Heart right ventricle (tissue), 16 donors: Measurements from ENCODE around the gene BOD1L1. TPM values are rescaled to one million over a fixed set of nuclear protein-coding genes. Genes with fewer than 3 reads are reported as not detected.

Experiments
- ATAC-seq, 8 donors: fragments of 200-7000 bp; cut with Tn5 transposase; one replicate each; pipeline ENCODE4 v1.9.1; 2020; ENCODE audit warnings: mild to moderate bottlenecking in 8 of 8, moderate library complexity in 8 of 8, moderate number of reproducible peaks in 1 of 8
- DNase-seq, 2 donors: peaks; one replicate each; pipeline ENCODE4 v3.0.0-alpha.2; 2020
- H3K27ac ChIP-seq, 10 donors: fragments of 200-600 bp; sonication (generic) in 2 of 10; one replicate each; pipeline versions ENCODE4 v1.5.0 to v1.8.0; 2020 to 2022; ENCODE audit warnings: mild to moderate bottlenecking in 3 of 10
- H3K27me3 ChIP-seq, 7 donors: fragments of 200-600 bp; one replicate each; pipeline ENCODE4 v1.8.0; 2021 to 2022; ENCODE audit warnings: mild to moderate bottlenecking in 2 of 7
- H3K36me3 ChIP-seq, 9 donors: fragments of 200-600 bp; sonication (generic) in 1 of 9; one replicate each; pipeline versions ENCODE4 v1.5.0 to v1.8.0; 2020 to 2022; ENCODE audit warnings: mild to moderate bottlenecking in 2 of 9
- H3K4me1 ChIP-seq, 9 donors: fragments of 200-600 bp; sonication (generic) in 1 of 9; one replicate each; pipeline versions ENCODE4 v1.5.0 to v1.8.0; 2020 to 2022; ENCODE audit warnings: mild to moderate bottlenecking in 4 of 9
- H3K4me3 ChIP-seq, 10 donors: fragments of 200-600 bp; sonication (generic) in 2 of 10; one replicate each; pipeline versions ENCODE4 v1.5.0 to v1.8.0; 2020 to 2022; ENCODE audit warnings: mild to moderate bottlenecking in 7 of 10, moderate library complexity in 2 of 10
- H3K9me3 ChIP-seq, 11 donors: fragments of 200-600 bp in 10 of 11; sonication (generic) in 2 of 11; one replicate each; pipeline versions ENCODE4 v1.5.0 to v1.8.0; 2013 to 2022; ENCODE audit warnings: mild to moderate bottlenecking in 2 of 11, control low read depth in 1 of 11, moderate library complexity in 1 of 11
- CTCF ChIP-seq, 9 donors: fragments of 200-600 bp; sonication (generic) in 2 of 9; IDR thresholded peaks; one replicate each; pipeline versions ENCODE4 v1.5.0 to v1.8.0; 2021 to 2022; ENCODE audit warnings: antibody characterized with exemption in 9 of 9, mild to moderate bottlenecking in 5 of 9, moderate library complexity in 1 of 9
- WGBS, 2 donors: extraction: QIAGEN DNeasy Blood & Tissue Kit; methylation state at CpG; one replicate each; pipeline ENCODE4 v1.1.7; 2013; ENCODE audit warnings: inconsistent platforms in 1 of 2; 5-methylcytosine and 5-hydroxymethylcytosine counted together
- intact Hi-C, 10 donors: fragments of 100-400 bp; cut with DNase I; formaldehyde crosslinking; loops; one replicate each; pipeline versions ENCODE4 v1.11.1 to v1.14.2; 2022
- polyA plus RNA-seq, 2 donors: library from polyadenylated mRNA; stranded (reverse); fragments of 200-250 nt; gene quantifications; one replicate each; pipeline ENCODE4 v1.2.3, GENCODE V29; 2013
- total RNA-seq, 10 donors: library from RNA; stranded (reverse); fragmentation: NEBNext Ultra II Directional in 3 of 10; extraction: Animal tissue kit (Norgen Biotek cat#: 25700) in 3 of 10; gene quantifications; one replicate each; pipeline versions ENCODE4 v1.2.1 to v1.2.4, GENCODE V29; 2021 to 2023
- donor health status: Arrhythmogenic right ventricular cardiomyopathy.
- donor health status: ischemic (EF 13 %, LVEDD 7.1; RV severe dilation, severe dysfunction).
- donor health status: healthy with polysubstance abuse.
- donor health status: DM: no; HTN: yes; CAD: no.
- donor health status: DM: no; HTN: no; CAD: no.
- donor health status: ischemic (EF 25% LVEDD 6.9; RV normal size, moderate dysfunction).
- donor health status: ischemic (EF 25% LVEDD 5.7; RV mildly dilated, moderate dysfunction).
- donor health status: healthy.
- donor health status: DM: yes; HTN: yes; CAD: no.
- donor health status: Ischemic cardiomyopathy.
- donor health status: ischemic (EF 35%, LVEDD 5.7; RV mildly dilated, moderate dysfunction).
- donor health status: nonischemic (EF 11% LVEDD 7.7; RV severe dilation, severe dysfunction).
- donor health status: DM: yes; HTN: yes; CAD: no.
- donor health status: PGD.
- donor health status: ischemic (EF 29% LVEDD 5.4; RV normal size, mild dysfunction).
- donor health status: nonischemic (EF 23%, LVEDD 6.1; RV moderate dilation, normal function).

BOD1L1 gene
- total and polyA plus RNA-seq, 12 donors: 7.9 to 28.1 (median 23.5) TPM

DNA sequence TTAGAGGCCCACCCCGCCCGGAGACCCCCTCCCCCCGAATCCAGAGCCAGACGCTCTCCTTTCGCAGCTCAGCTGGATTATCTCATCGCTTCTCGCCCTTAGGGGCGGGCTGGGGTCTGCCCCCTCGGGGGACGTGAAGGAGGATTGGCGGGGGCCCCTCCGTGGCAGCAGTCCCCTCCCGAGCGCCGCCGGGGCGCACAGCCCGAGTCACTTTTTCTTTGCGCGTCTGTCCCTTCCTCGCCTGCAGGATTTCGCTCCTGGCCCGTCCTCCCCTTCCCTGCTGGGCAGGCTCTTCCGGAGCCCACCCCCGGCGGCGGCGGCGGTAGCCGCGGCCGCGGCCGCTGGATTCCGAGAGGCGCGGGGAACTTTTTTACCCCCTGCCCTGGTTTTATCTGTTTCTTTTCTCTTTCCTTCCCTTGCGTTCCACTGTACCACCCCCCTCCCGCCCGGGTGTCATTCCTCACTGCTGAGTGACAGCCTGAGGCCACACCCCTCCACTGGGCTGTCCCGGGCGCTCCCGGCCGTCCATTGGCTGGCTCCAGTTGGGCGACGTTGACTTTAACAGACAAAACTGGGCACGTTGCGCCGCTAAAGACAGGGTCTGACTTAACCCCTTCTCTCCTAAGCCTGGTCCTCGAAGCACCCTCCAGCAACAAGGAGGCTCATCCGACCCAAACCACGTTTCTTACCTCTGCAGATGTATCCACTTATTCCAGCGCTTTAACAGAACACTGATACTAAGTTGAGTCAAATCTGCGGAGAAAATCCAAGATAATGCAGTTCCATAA, 82.7 kb downstream of the BOD1L1 start:
- Histone ChIP-seq H3K4me3 (peak overlapping the region; percentile 38 to 63 (median 54)), H3K4me1 (peaks cover 3 to 72% (median 43%) of the 10 kb centered on the region in 9 donors)
- intact Hi-C loops: loop anchor here in 6 of 10 donors (5.0 to 10.0 kb wide), 3 partner anchors 692 to 812 kb away; no protein-coding TSS in a partner anchor

DNA sequence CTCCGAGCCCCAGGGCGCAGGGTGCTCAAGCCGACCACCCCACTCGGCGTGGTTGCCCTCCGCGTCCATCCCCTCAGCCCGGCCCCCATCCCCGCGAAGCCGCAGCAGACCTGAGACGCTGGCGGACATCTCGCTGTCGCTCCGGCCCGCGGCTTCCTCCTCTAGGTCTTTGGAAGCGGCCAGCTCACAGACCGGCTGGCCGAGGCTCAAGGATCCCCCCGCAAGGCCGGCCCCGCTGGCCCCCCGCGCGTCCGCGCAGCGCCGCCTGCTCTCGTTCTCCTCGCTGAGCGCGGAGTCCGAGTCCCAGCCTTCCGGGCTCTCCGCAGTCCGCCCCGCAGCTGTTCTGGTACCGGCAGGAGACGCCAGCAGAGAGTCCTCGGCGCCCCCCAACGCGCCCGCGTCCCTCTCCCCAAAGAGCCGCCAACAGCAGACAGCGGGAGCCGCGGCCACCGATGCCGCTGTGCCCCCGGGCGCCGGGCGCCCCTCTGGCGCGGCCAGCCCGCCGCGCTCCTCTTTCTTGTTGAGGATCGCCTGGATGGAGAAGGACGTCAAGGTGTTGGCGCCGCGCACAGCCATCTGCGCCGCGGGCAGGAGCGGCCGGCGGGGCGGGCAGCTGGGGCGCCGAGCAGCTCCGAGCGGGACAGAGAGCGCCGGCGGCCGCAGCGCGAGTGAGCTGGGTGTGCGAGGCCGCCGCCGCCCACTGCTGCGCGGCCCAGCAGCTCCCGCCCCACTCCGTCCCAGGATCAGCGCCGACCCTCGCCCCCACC, 83.5 kb downstream of the BOD1L1 start, which contains the start of gene NKX3-2:
NKX3-2 (minus strand) TSS at position 670 of the 767 bp plus-strand sequence; CDS start at position 576, 94 bp downstream.
- DNase-seq (no peak), ATAC-seq (peak in 6 of 8 donors; percentile 12 to 54 (median 36))
- 2% methylated on average over 84 to 96 of the region's 96 CpGs for WGBS, 2 donors
- Histone ChIP-seq H3K4me1 (peaks cover 3 to 75% (median 44%) of the 10 kb centered on the region in 9 donors), H3K4me3 (peak within 1 kb of the TSS; percentile 38 to 63 (median 54)), H3K27ac (no peak within 1 kb of the TSS), H3K9me3 (no peaks in the 10 kb centered on the region), H3K27me3 (peaks cover 82 to 100% (median 100%) of the 10 kb centered on the region in 7 donors), H3K36me3 (no peaks in the 10 kb centered on the region)
- intact Hi-C loops: loop anchor here in 2 of 10 donors (10.0 kb wide), 1 partner anchor 809 kb away; no protein-coding TSS in a partner anchor
- no peak for TF ChIP-seq CTCF (IDR thresholded peaks at IDR 0.05)

More for the DNA sequence above, 82.7 kb downstream of the BOD1L1 start:
- Histone ChIP-seq H3K36me3 (no peaks in the 10 kb centered on the region), H3K27me3 (peaks cover 74 to 100% (median 100%) of the 10 kb centered on the region in 7 donors), H3K9me3 (no peaks in the 10 kb centered on the region), H3K27ac (no peak overlapping the region)
- DNase-seq (peak; percentile 40 to 56), ATAC-seq (peak; percentile 57 to 82 (median 69))
- TF ChIP-seq CTCF (IDR thresholded peaks at IDR 0.05): no peak
- WGBS, 2 donors: 1% methylated on average over 54 of the region's 54 CpGs

- Histone ChIP-seq H3K9me3 (no peaks in the 10 kb centered on the region), H3K4me3 (peak overlapping the region in 8 of 10 donors; percentile 49 to 63 (median 56)), H3K36me3 (no peaks in the 10 kb centered on the region), H3K27me3 (peaks cover 90 to 100% (median 100%) of the 10 kb centered on the region in 7 donors), H3K4me1 (peaks cover 5 to 75% (median 44%) of the 10 kb centered on the region in 9 donors), H3K27ac (no peak overlapping the region)
- TF ChIP-seq CTCF (IDR thresholded peaks at IDR 0.05): no peak
- DNase-seq (no peak), ATAC-seq (no peak)
- intact Hi-C loops: loop anchor here in 2 of 10 donors (10.0 kb wide), 1 partner anchor 808 kb away; no protein-coding TSS in a partner anchor
- WGBS, 2 donors: 42 to 43% methylated on average over 30 of the region's 30 CpGs
Measured at GRCh38 chr4:13543032-13543838, 84.3 kb downstream of the BOD1L1 start.
